Spinal cord (tissue), 10 donors: ENCODE results near the gene GNB5. TPM values are rescaled to one million over a fixed set of nuclear protein-coding genes. Genes with fewer than 3 reads are reported as not detected.

Experiments used
- DNase-seq, 6 donors: peaks; one replicate each; pipeline versions ENCODE4 v3.0.0 to v3.0.0-alpha.2; 2013 to 2015; ENCODE audit warnings: low spot score in 6 of 6, low read depth in 4 of 6
- H3K27ac ChIP-seq: one replicate; pipeline ENCODE4 v1.5.1; 2013; ENCODE audit warnings: low read depth, low read length, control low read depth
- H3K27me3 ChIP-seq: one replicate; pipeline ENCODE4 v1.6.1; 2013; ENCODE audit warnings: low read length; ENCODE audit not compliant: control insufficient read depth, insufficient read depth
- H3K36me3 ChIP-seq: one replicate; pipeline ENCODE4 v1.6.1; 2013; ENCODE audit warnings: low read length; ENCODE audit not compliant: control insufficient read depth, insufficient read depth
- H3K4me1 ChIP-seq: one replicate; pipeline ENCODE4 v1.6.1; 2013; ENCODE audit warnings: low read length; ENCODE audit not compliant: control insufficient read depth, insufficient read depth
- H3K4me3 ChIP-seq: one replicate; pipeline ENCODE4 v1.5.1; 2013; ENCODE audit warnings: low read depth, low read length, control low read depth
- H3K9me3 ChIP-seq: one replicate; pipeline ENCODE4 v1.6.1; 2013; ENCODE audit warnings: low read length; ENCODE audit not compliant: control insufficient read depth, insufficient read depth
- WGBS: methylation state at CpG from one replicate; pipeline ENCODE4 v1.1.5; 2013; ENCODE audit warnings: missing lambda C conversion rate; ENCODE audit not compliant: insufficient coverage; 5-methylcytosine and 5-hydroxymethylcytosine counted together
- polyA plus RNA-seq, 2 donors: library from polyadenylated mRNA; unstranded; fragments of 120-200 nt; gene quantifications; one replicate each; pipeline ENCODE4 v1.2.1, GENCODE V29; 2013; ENCODE audit not compliant: insufficient read length in 2 of 2
- total RNA-seq, 2 donors: library from RNA; depleted of rRNA in 1 of 2; stranded (reverse); fragments of 120-200 nt in 1 of 2; fragments of >200 nt in 1 of 2; gene quantifications; one replicate each; pipeline versions ENCODE4 v1.2.3 to v1.2.4, GENCODE V29; 2013 to 2014
- donor health status: healthy.

Gene GNB5
- total and polyA plus RNA-seq, 4 donors, result 28.0 to 57.2 (median 54.6) TPM

GRCh38 chr15:52228921-52229320, 37.7 kb upstream of the GNB5 start:
- 66% methylated on average over 8 of the region's 8 CpGs for WGBS
- no peak overlapping the region for H3K4me3 ChIP-seq
- no peak for DNase-seq
- no peak overlapping the region for H3K27ac ChIP-seq
- no peaks in the 10 kb centered on the region for H3K27me3 ChIP-seq
- H3K36me3 ChIP-seq, result no peaks in the 10 kb centered on the region
- H3K4me1 ChIP-seq, result no peaks in the 10 kb centered on the region
- no peaks in the 10 kb centered on the region for H3K9me3 ChIP-seq

GRCh38 chr15:52227456-52227855, 36.3 kb upstream of the GNB5 start:
- 12% methylated on average over 3 of the region's 5 CpGs for WGBS

GRCh38 chr15:52225230-52225629, 34.0 kb upstream of the GNB5 start:
- Histone ChIP-seq H3K9me3 (no peaks in the 10 kb centered on the region), H3K4me1 (no peaks in the 10 kb centered on the region), H3K27ac (no peak overlapping the region), H3K36me3 (no peaks in the 10 kb centered on the region), H3K4me3 (no peak overlapping the region), H3K27me3 (no peaks in the 10 kb centered on the region)
- DNase-seq, result no peak
- 96% methylated on average over 8 of the region's 8 CpGs for WGBS

More at GRCh38 chr15:52227456-52227855, 36.3 kb upstream of the GNB5 start:
- H3K36me3 ChIP-seq, result no peaks in the 10 kb centered on the region
- peak; percentile 15 to 92 (median 58) for DNase-seq
- H3K27me3 ChIP-seq, result no peaks in the 10 kb centered on the region
- no peaks in the 10 kb centered on the region for H3K9me3 ChIP-seq
- H3K4me1 ChIP-seq, result no peaks in the 10 kb centered on the region
- H3K27ac ChIP-seq, result no peak overlapping the region
- no peak overlapping the region for H3K4me3 ChIP-seq

- H3K36me3 ChIP-seq, result no peaks in the 10 kb centered on the region
- no peaks in the 10 kb centered on the region for H3K27me3 ChIP-seq
- H3K4me3 ChIP-seq, result no peak overlapping the region
These were observed 33.0 kb upstream of the GNB5 start for GRCh38 chr15:52224211-52224610.

GRCh38 chr15:52221730-52222129, 30.5 kb upstream of the GNB5 start:
- no peak for DNase-seq
- Histone ChIP-seq H3K4me3 (no peak overlapping the region), H3K27ac (no peak overlapping the region), H3K36me3 (no peaks in the 10 kb centered on the region), H3K27me3 (no peaks in the 10 kb centered on the region), H3K9me3 (no peaks in the 10 kb centered on the region), H3K4me1 (no peaks in the 10 kb centered on the region)
- 100% methylated on average over 1 of the region's 5 CpGs for WGBS

More at GRCh38 chr15:52224211-52224610, 33.0 kb upstream of the GNB5 start:
- no peak for DNase-seq
- Histone ChIP-seq H3K9me3 (no peaks in the 10 kb centered on the region), H3K27ac (no peak overlapping the region), H3K4me1 (no peaks in the 10 kb centered on the region)
- no CpG with 5 or more reads among the region's 4 CpGs for WGBS

- no peaks in the 10 kb centered on the region for H3K36me3 ChIP-seq
- no peak overlapping the region for H3K4me3 ChIP-seq
- no peak overlapping the region for H3K27ac ChIP-seq
- DNase-seq, result no peak
- no peaks in the 10 kb centered on the region for H3K9me3 ChIP-seq
- H3K27me3 ChIP-seq, result no peaks in the 10 kb centered on the region
- 89% methylated on average over 3 of the region's 7 CpGs for WGBS
- H3K4me1 ChIP-seq, result no peaks in the 10 kb centered on the region
These were observed 29.9 kb upstream of the GNB5 start for GRCh38 chr15:52220937-52221660.

GRCh38 chr15:52220251-52220650, 29.1 kb upstream of the GNB5 start:
- Histone ChIP-seq H3K36me3 (no peaks in the 10 kb centered on the region), H3K4me3 (no peak overlapping the region), H3K27me3 (no peaks in the 10 kb centered on the region), H3K27ac (no peak overlapping the region), H3K4me1 (no peaks in the 10 kb centered on the region), H3K9me3 (no peaks in the 10 kb centered on the region)
- WGBS, result 100% methylated on average over 2 of the region's 6 CpGs
- no peak for DNase-seq

- H3K27ac ChIP-seq, result no peak overlapping the region
- H3K36me3 ChIP-seq, result no peaks in the 10 kb centered on the region
- DNase-seq, result no peak
- no peaks in the 10 kb centered on the region for H3K4me1 ChIP-seq
- no peaks in the 10 kb centered on the region for H3K27me3 ChIP-seq
- no peaks in the 10 kb centered on the region for H3K9me3 ChIP-seq
- no CpG with 5 or more reads among the region's 4 CpGs for WGBS
- H3K4me3 ChIP-seq, result no peak overlapping the region
These were observed 27.6 kb upstream of the GNB5 start for GRCh38 chr15:52218816-52219215.

GRCh38 chr15:52218371-52218770, 27.2 kb upstream of the GNB5 start:
- DNase-seq, result no peak
- Histone ChIP-seq H3K4me3 (no peak overlapping the region), H3K27me3 (no peaks in the 10 kb centered on the region), H3K9me3 (no peaks in the 10 kb centered on the region), H3K27ac (no peak overlapping the region), H3K4me1 (no peaks in the 10 kb centered on the region), H3K36me3 (no peaks in the 10 kb centered on the region)
- WGBS, result 100% methylated on average over 2 of the region's 3 CpGs

- no peak overlapping the region for H3K4me3 ChIP-seq
- H3K4me1 ChIP-seq, result no peaks in the 10 kb centered on the region
- no peak overlapping the region for H3K27ac ChIP-seq
- H3K27me3 ChIP-seq, result no peaks in the 10 kb centered on the region
- H3K36me3 ChIP-seq, result no peaks in the 10 kb centered on the region
- DNase-seq, result no peak
- 72% methylated on average over 9 of the region's 10 CpGs for WGBS
- H3K9me3 ChIP-seq, result no peaks in the 10 kb centered on the region
These were observed 26.0 kb upstream of the GNB5 start for GRCh38 chr15:52217186-52217585.
